MM.1S (cell line): Measurements from ENCODE around the gene SMO.
"Not testable (repeated sequence)": the region's sequence is repeated elsewhere in the genome, so short reads cannot be mapped to it uniquely, and the experiment has no call there.

ENCODE experiments used
- DNase-seq: peaks from one replicate; pipeline ENCODE4 v3.0.0-alpha.2; 2015
- H2AFZ ChIP-seq: fragments of 300-600 bp; sonication (generic); 2 replicates; pipeline ENCODE4 v1.6.0; 2016; ENCODE audit warnings: antibody characterized with exemption, low read length
- H3F3A ChIP-seq: fragments of 300-600 bp; sonication (generic); 2 replicates; pipeline ENCODE4 v1.6.1; 2016; ENCODE audit warnings: mild to moderate bottlenecking, antibody characterized with exemption, low read length, moderate library complexity, mixed read lengths; ENCODE audit not compliant: insufficient read depth
- H3K27ac ChIP-seq: fragments of 300-600 bp; sonication (generic); 2 replicates; pipeline ENCODE4 v1.5.1; 2016; ENCODE audit warnings: mild to moderate bottlenecking, low read length
- H3K27me3 ChIP-seq: fragments of 300-600 bp; sonication (generic); replicated peaks from 2 replicates; pipeline ENCODE4 v1.6.0; 2016; ENCODE audit warnings: low read length; ENCODE audit not compliant: insufficient read depth
- H3K36me3 ChIP-seq: fragments of 300-600 bp; sonication (generic); replicated peaks from 2 replicates; pipeline ENCODE4 v1.6.1; 2016; ENCODE audit warnings: mild to moderate bottlenecking, low read length, mixed read lengths; ENCODE audit not compliant: insufficient read depth
- H3K4me1 ChIP-seq: fragments of 300-600 bp; sonication (generic); 2 replicates; pipeline ENCODE4 v1.6.1; 2016; ENCODE audit warnings: low read length, mixed read lengths
- H3K4me2 ChIP-seq: fragments of 300-600 bp; sonication (generic); 2 replicates; pipeline ENCODE4 v1.6.0; 2016; ENCODE audit warnings: low read depth, low read length
- H3K4me3 ChIP-seq: fragments of 300-600 bp; sonication (generic); 2 replicates; pipeline ENCODE4 v1.5.1; 2016; ENCODE audit warnings: low read length, mixed read lengths
- H3K79me2 ChIP-seq: fragments of 300-600 bp; sonication (generic); 2 replicates; pipeline ENCODE4 v1.6.1; 2016; ENCODE audit warnings: mixed run types, low read length, mixed read lengths
- H3K9ac ChIP-seq: fragments of 300-600 bp; sonication (generic); 2 replicates; pipeline ENCODE4 v1.6.1; 2016; ENCODE audit warnings: low read length, mixed read lengths
- H3K9me2 ChIP-seq: fragments of 300-600 bp; sonication (generic); replicated peaks from 2 replicates; pipeline ENCODE4 v1.6.1; 2016; ENCODE audit warnings: mild to moderate bottlenecking, low read length, mixed read lengths; ENCODE audit not compliant: insufficient read depth
- H3K9me3 ChIP-seq: fragments of 300-600 bp; sonication (generic); replicated peaks from 2 replicates; pipeline ENCODE4 v1.6.1; 2016; ENCODE audit warnings: mild to moderate bottlenecking, low read length, mixed read lengths; ENCODE audit not compliant: insufficient read depth
- H4K20me1 ChIP-seq: fragments of 300-600 bp; sonication (generic); 2 replicates; pipeline ENCODE4 v1.6.1; 2016; ENCODE audit warnings: mild to moderate bottlenecking, low read length, moderate library complexity, mixed read lengths; ENCODE audit not compliant: insufficient read depth
- EZH2 ChIP-seq: fragments of 300-600 bp; sonication (generic); optimal IDR thresholded peaks from 2 replicates; pipeline ENCODE3; 2017; ENCODE audit warnings: low read depth, mild to moderate bottlenecking, antibody characterized with exemption, low read length, mixed read lengths
- EZH2phosphoT487 ChIP-seq: fragments of 300-600 bp; sonication (generic); IDR thresholded peaks from 2 replicates; pipeline ENCODE4 v1.6.1; 2018; ENCODE audit warnings: antibody characterized with exemption, low read length
- TF ChIP-seq, protein P1 (sequence below): fragments of 300-600 bp; sonication (generic); IDR thresholded peaks from 2 replicates; pipeline ENCODE4 v1.5.1; 2016; ENCODE audit warnings: antibody characterized with exemption, low read length, mixed read lengths

The SMO gene

DNA sequence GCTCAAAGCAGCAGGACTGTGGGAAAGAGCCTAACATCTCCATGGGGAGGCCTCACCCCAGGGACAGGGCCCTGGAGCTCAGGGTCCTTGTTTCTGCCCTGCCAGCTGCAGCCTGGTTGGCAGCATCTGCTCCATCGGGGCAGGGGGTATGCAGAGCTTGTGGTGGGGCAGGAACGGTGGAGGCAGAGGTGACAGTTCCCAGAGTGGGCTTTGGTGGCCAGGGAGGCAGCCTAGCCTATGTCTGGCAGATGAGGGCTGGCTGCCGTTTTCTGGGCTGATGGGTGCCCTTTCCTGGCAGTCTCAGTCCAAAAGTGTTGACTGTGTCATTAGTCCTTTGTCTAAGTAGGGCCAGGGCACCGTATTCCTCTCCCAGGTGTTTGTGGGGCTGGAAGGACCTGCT, 24.2 kb downstream of the SMO start:
- Histone ChIP-seq H3K4me3 (no peak overlapping the region), H3K36me3 (no peaks in the 10 kb centered on the region), H3K9me2 (no peaks in the 10 kb centered on the region), H3K79me2 (no peaks in the 10 kb centered on the region), H3K27ac (no peak overlapping the region), H3K27me3 (no peaks in the 10 kb centered on the region), H3K4me2 (no peak overlapping the region), H3F3A (no peaks in the 10 kb centered on the region), H4K20me1 (no peaks in the 10 kb centered on the region), H2AFZ (no peak overlapping the region), H3K9me3 (no peaks in the 10 kb centered on the region), H3K9ac (no peak overlapping the region), H3K4me1 (no peaks in the 10 kb centered on the region)
- TF ChIP-seq EZH2: no peak
- TF ChIP-seq, protein P1, sequence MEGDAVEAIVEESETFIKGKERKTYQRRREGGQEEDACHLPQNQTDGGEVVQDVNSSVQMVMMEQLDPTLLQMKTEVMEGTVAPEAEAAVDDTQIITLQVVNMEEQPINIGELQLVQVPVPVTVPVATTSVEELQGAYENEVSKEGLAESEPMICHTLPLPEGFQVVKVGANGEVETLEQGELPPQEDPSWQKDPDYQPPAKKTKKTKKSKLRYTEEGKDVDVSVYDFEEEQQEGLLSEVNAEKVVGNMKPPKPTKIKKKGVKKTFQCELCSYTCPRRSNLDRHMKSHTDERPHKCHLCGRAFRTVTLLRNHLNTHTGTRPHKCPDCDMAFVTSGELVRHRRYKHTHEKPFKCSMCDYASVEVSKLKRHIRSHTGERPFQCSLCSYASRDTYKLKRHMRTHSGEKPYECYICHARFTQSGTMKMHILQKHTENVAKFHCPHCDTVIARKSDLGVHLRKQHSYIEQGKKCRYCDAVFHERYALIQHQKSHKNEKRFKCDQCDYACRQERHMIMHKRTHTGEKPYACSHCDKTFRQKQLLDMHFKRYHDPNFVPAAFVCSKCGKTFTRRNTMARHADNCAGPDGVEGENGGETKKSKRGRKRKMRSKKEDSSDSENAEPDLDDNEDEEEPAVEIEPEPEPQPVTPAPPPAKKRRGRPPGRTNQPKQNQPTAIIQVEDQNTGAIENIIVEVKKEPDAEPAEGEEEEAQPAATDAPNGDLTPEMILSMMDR: no peak
- DNase-seq: no peak

DNA sequence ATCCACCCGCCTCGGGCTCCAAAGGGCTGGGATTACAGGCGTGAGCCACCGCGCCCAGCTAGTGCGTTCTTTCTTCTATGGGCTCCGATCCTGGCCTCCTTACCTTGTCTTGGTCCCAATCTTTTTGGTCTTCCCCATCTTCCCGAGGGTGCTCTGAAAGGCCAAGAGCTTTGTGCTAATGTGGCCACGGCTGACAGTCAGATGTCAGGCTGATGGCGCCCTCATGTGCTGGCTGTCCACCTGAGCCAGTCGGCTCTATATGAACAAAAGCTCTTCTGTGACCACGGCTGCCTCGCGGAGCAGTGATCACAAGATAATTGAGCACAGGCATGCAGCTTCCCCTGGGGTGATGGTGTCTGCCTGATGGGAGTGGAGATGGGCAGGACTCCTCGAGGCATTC, 25.4 kb downstream of the SMO start:
- Histone ChIP-seq H3K9ac (no peak overlapping the region), H3K9me2 (no peaks in the 10 kb centered on the region), H4K20me1 (no peaks in the 10 kb centered on the region), H3K36me3 (no peaks in the 10 kb centered on the region), H3K4me2 (no peak overlapping the region), H3K9me3 (no peaks in the 10 kb centered on the region), H3K27me3 (0 out of 2 replicates have a peak, but pooled peaks cover 3% of the 10 kb centered on the region), H3K27ac (no peak overlapping the region), H3K79me2 (no peaks in the 10 kb centered on the region), H2AFZ (no peak overlapping the region), H3K4me3 (no peak overlapping the region), H3F3A (no peaks in the 10 kb centered on the region), H3K4me1 (no peaks in the 10 kb centered on the region)
- TF ChIP-seq EZH2 (no peak), EZH2phosphoT487 (no peak)
- TF ChIP-seq, protein P1: peak; percentile 43
- DNase-seq: peak; percentile 57

DNA sequence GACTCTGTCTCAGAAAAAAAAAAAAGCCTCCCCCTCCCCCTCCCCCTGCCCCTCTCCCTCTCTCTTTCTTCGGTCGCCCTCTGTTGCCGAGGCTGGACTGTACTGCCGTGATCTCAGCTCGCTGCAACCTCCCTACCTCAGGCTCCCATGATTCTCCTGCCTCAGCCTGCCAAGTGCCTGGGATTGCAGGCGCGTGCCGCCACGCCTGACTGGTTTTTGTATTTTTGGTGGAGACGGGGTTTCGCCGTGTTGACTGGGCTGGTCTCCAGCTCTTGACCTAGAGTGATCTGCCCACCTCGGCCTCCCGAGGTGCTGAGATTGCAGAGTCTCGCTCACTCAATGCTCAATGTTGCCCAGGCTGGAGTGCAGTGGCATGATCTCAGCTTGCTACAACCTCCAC, 27.3 kb downstream of the SMO start:
- H2AFZ ChIP-seq, H4K20me1 ChIP-seq, H3K27me3 ChIP-seq, H3K9me3 ChIP-seq, H3K4me3 ChIP-seq, H3K36me3 ChIP-seq, DNase-seq, H3K9me2 ChIP-seq, H3K4me2 ChIP-seq, H3K4me1 ChIP-seq, H3K27ac ChIP-seq, H3K9ac ChIP-seq, H3F3A ChIP-seq, H3K79me2 ChIP-seq: not testable (repeated sequence)

DNA sequence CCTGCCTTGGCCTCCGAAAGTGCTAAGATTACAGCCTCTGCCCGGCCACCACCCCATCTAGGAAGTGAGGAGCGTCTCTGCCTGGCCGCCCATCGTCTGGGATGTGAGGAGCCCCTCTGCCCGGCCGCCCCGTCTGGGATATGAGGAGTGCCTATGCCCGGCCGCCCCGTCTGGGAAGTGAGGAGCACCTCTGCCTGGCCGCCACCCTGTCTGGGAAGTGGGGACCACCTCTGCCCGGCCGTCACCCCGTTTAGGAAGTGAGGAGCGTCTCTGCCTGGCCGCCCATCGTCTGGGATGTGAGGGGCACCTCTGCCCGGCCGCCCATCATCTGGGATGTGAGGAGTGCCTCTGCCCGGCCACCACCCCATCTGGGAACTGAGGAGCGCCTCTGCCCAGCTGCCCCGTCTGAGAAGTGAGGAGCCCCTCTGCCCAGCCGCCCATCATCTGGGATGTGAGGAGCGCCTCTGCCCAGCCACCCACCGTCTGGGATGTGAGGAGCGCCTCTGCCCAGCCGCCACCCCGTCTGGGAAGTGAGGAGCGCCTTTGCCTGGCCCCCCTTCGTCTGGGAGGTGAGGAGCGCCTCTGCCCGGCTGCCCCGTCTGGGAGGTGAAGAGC, 27.8 kb downstream of the SMO start:
- not testable (repeated sequence) for H3K9me2 ChIP-seq, H3K36me3 ChIP-seq

DNA sequence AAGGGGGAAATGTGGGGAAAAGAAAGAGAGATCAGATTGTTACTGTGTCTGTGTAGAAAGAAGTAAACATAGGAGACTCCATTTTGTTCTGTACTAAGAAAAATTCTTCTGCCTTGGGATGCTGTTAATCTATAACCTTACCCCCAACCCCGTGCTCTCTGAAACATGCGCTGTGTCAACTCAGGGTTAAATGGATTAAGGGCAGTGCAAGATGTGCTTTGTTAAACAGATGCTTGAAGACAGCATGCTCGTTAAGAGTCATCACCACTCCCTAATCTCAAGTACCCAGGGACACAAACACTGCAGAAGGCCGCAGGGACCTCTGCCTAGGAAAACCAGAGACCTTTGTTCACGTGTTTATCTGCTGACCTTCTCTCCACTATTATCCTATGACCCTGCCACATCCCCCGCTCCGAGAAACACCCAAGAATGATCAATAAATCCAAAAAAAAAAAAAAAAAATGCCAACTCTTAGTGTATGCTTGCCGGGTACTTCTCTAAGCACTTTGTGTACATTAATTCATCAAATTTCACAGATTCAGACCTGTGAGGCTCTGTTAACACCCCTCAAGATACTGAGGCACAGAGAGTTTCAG, 28.5 kb downstream of the SMO start:
- not testable (repeated sequence) for H3K9me3 ChIP-seq, H4K20me1 ChIP-seq, H3K4me3 ChIP-seq, H3K27ac ChIP-seq, H3K9me2 ChIP-seq, H3K9ac ChIP-seq, H3K27me3 ChIP-seq, H2AFZ ChIP-seq, H3F3A ChIP-seq, DNase-seq, H3K4me2 ChIP-seq, H3K4me1 ChIP-seq, H3K36me3 ChIP-seq, H3K79me2 ChIP-seq

More for the DNA sequence above, 27.8 kb downstream of the SMO start:
- H4K20me1 ChIP-seq, H2AFZ ChIP-seq, H3K79me2 ChIP-seq, H3F3A ChIP-seq, DNase-seq, H3K4me2 ChIP-seq, H3K9me3 ChIP-seq, H3K4me3 ChIP-seq, H3K9ac ChIP-seq, H3K4me1 ChIP-seq, H3K27me3 ChIP-seq, H3K27ac ChIP-seq: not testable (repeated sequence)
